ENCODE measurements around the gene RASGEF1C.

GRCh38 chr5:180178531-180179441 lies 30.2 kb downstream of the RASGEF1C start:
- TF ChIP-seq POLR2A (IDR thresholded peaks at IDR 0.05) = no peak
- TF ChIP-seq CTCF (IDR thresholded peaks at IDR 0.05) = no peak

Data from lower leg skin (tissue), 3 donors.